Measurements from ENCODE around the gene TEX35. TPM values are rescaled to one million over a fixed set of nuclear protein-coding genes. Genes with fewer than 3 reads are reported as not detected.

Gene TEX35
- total and polyA plus RNA-seq, 4 donors, result not detected

DNA sequence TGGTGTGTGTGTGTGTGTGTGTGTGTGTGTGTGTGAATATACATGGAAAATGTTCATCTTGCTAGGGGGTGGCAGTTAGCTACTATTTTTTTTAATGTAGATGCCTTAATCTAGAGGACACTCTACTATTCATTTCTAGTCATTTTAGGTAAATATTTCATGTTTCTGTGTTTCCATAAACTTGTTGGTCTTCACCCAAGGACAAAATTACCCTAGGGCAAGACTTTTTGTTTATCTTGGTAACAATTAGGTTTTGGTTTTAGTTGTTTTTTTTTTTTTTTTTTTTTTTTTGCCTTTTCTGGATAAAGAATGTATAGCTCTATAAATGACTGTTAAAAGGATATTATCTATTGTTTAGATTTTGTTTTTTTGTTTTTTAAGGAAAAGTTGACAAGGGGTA, 48.3 kb upstream of the TEX35 start:
- DNase-seq (ENCODE audit: low spot score), result no peak
- Histone ChIP-seq H3K27me3 (ENCODE audit: control insufficient read depth in 4 of 4, insufficient read depth in 4 of 4, low read length in 3 of 4) (no peaks in the 10 kb centered on the region), H3K36me3 (ENCODE audit: control insufficient read depth in 4 of 4, insufficient read depth in 3 of 4, low read depth in 1 of 4, low read length in 3 of 4) (peaks cover 0 to 13% (median 5%) of the 10 kb centered on the region in 4 donors), H3K4me1 (ENCODE audit: control insufficient read depth in 4 of 4, insufficient read depth in 4 of 4, low read length in 3 of 4) (no peaks in the 10 kb centered on the region), H3K9ac (ENCODE audit: low read depth in 1 of 2, low read length in 2 of 2) (no peak overlapping the region), H3K9me3 (ENCODE audit: control insufficient read depth in 4 of 4, low read length in 3 of 4) (no peaks in the 10 kb centered on the region), H3K4me3 (ENCODE audit: low read depth in 1 of 3, low read length in 3 of 3) (no peak overlapping the region), H3K27ac (ENCODE audit: low read depth in 1 of 2, low read length in 2 of 2) (no peak overlapping the region)
- TF ChIP-seq, protein P1, sequence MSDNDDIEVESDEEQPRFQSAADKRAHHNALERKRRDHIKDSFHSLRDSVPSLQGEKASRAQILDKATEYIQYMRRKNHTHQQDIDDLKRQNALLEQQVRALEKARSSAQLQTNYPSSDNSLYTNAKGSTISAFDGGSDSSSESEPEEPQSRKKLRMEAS (IDR thresholded peaks at IDR 0.05), result no peak

DNA sequence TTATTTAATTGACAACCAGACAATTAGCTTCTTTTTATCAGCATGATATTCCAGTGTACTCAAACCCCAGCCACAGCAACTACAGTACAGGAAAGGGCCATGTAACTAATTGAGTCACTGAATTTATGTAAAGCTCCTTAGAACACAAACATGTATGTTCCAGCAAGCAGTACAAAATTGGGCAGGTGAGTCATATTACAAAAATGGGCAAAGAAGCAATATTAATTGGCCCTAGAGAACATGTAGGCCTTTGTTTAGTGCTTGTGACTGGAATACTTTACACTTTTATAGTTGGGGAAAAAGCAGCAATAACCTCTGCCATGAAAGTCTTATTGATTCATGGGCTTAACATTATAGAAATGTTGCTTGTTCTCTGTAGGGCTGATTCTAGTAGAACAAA, 47.9 kb upstream of the TEX35 start:
- H3K27me3 ChIP-seq (ENCODE audit: control insufficient read depth in 4 of 4, insufficient read depth in 4 of 4, low read length in 3 of 4), result no peaks in the 10 kb centered on the region
- DNase-seq (ENCODE audit: low spot score), result no peak
- H3K36me3 ChIP-seq (ENCODE audit: control insufficient read depth in 4 of 4, insufficient read depth in 3 of 4, low read depth in 1 of 4, low read length in 3 of 4), result peaks cover 0 to 13% (median 5%) of the 10 kb centered on the region in 4 donors
- TF ChIP-seq, protein P2, sequence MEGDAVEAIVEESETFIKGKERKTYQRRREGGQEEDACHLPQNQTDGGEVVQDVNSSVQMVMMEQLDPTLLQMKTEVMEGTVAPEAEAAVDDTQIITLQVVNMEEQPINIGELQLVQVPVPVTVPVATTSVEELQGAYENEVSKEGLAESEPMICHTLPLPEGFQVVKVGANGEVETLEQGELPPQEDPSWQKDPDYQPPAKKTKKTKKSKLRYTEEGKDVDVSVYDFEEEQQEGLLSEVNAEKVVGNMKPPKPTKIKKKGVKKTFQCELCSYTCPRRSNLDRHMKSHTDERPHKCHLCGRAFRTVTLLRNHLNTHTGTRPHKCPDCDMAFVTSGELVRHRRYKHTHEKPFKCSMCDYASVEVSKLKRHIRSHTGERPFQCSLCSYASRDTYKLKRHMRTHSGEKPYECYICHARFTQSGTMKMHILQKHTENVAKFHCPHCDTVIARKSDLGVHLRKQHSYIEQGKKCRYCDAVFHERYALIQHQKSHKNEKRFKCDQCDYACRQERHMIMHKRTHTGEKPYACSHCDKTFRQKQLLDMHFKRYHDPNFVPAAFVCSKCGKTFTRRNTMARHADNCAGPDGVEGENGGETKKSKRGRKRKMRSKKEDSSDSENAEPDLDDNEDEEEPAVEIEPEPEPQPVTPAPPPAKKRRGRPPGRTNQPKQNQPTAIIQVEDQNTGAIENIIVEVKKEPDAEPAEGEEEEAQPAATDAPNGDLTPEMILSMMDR (IDR thresholded peaks at IDR 0.05; ENCODE audit: low read depth, low read length, missing input control), result no peak
- TF ChIP-seq HNF4A (conservative IDR thresholded peaks at IDR 0.05) (no peak), JUND (IDR thresholded peaks at IDR 0.05) (no peak), HNF4G (IDR thresholded peaks at IDR 0.05) (no peak), NR2F2 (IDR thresholded peaks at IDR 0.05) (no peak), RAD21 (IDR thresholded peaks at IDR 0.05) (no peak)
- TF ChIP-seq, protein P3, sequence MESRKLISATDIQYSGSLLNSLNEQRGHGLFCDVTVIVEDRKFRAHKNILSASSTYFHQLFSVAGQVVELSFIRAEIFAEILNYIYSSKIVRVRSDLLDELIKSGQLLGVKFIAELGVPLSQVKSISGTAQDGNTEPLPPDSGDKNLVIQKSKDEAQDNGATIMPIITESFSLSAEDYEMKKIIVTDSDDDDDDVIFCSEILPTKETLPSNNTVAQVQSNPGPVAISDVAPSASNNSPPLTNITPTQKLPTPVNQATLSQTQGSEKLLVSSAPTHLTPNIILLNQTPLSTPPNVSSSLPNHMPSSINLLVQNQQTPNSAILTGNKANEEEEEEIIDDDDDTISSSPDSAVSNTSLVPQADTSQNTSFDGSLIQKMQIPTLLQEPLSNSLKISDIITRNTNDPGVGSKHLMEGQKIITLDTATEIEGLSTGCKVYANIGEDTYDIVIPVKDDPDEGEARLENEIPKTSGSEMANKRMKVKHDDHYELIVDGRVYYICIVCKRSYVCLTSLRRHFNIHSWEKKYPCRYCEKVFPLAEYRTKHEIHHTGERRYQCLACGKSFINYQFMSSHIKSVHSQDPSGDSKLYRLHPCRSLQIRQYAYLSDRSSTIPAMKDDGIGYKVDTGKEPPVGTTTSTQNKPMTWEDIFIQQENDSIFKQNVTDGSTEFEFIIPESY (IDR thresholded peaks at IDR 0.05), result no peak
- TF ChIP-seq, protein P4, sequence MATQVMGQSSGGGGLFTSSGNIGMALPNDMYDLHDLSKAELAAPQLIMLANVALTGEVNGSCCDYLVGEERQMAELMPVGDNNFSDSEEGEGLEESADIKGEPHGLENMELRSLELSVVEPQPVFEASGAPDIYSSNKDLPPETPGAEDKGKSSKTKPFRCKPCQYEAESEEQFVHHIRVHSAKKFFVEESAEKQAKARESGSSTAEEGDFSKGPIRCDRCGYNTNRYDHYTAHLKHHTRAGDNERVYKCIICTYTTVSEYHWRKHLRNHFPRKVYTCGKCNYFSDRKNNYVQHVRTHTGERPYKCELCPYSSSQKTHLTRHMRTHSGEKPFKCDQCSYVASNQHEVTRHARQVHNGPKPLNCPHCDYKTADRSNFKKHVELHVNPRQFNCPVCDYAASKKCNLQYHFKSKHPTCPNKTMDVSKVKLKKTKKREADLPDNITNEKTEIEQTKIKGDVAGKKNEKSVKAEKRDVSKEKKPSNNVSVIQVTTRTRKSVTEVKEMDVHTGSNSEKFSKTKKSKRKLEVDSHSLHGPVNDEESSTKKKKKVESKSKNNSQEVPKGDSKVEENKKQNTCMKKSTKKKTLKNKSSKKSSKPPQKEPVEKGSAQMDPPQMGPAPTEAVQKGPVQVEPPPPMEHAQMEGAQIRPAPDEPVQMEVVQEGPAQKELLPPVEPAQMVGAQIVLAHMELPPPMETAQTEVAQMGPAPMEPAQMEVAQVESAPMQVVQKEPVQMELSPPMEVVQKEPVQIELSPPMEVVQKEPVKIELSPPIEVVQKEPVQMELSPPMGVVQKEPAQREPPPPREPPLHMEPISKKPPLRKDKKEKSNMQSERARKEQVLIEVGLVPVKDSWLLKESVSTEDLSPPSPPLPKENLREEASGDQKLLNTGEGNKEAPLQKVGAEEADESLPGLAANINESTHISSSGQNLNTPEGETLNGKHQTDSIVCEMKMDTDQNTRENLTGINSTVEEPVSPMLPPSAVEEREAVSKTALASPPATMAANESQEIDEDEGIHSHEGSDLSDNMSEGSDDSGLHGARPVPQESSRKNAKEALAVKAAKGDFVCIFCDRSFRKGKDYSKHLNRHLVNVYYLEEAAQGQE (IDR thresholded peaks at IDR 0.05), result no peak
- H3K4me1 ChIP-seq (ENCODE audit: control insufficient read depth in 4 of 4, insufficient read depth in 4 of 4, low read length in 3 of 4), result no peaks in the 10 kb centered on the region
- H3K9ac ChIP-seq (ENCODE audit: low read depth in 1 of 2, low read length in 2 of 2), result no peak overlapping the region
- no peaks in the 10 kb centered on the region for H3K9me3 ChIP-seq (ENCODE audit: control insufficient read depth in 4 of 4, low read length in 3 of 4)
- no peak overlapping the region for H3K4me3 ChIP-seq (ENCODE audit: low read depth in 1 of 3, low read length in 3 of 3)
- H3K27ac ChIP-seq (ENCODE audit: low read depth in 1 of 2, low read length in 2 of 2), result no peak overlapping the region

DNA sequence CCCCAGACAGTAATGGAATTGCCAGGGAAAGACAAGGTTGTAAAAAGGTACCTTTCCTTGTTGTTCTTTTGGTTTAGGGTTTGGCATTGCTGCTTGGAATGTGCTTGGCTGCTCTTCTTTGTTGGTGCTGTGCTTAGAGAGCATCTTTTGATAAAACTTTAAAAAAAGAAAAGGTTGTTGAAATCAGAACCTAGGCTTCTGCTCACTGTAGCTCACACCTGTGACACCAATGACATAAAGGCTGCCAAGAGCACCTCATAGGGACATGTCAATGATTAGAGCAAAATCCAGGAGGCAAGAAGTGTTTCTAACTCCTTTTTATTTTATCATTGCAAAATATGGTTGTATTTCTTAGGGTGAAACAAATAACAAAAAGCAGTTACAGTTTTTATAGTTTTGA, 45.1 kb upstream of the TEX35 start:
- DNase-seq (ENCODE audit: low spot score), result no peak
- H3K9me3 ChIP-seq (ENCODE audit: control insufficient read depth in 4 of 4, low read length in 3 of 4), result no peaks in the 10 kb centered on the region
- no peaks in the 10 kb centered on the region for H3K27me3 ChIP-seq (ENCODE audit: control insufficient read depth in 4 of 4, insufficient read depth in 4 of 4, low read length in 3 of 4)
- no peak overlapping the region for H3K9ac ChIP-seq (ENCODE audit: low read depth in 1 of 2, low read length in 2 of 2)
- peaks cover 0 to 13% (median 9%) of the 10 kb centered on the region in 4 donors for H3K36me3 ChIP-seq (ENCODE audit: control insufficient read depth in 4 of 4, insufficient read depth in 3 of 4, low read depth in 1 of 4, low read length in 3 of 4)
- TF ChIP-seq EGR1 (IDR thresholded peaks at IDR 0.05; ENCODE audit: low read depth in 2 of 2) (no peak), HNF4A (conservative IDR thresholded peaks at IDR 0.05) (no peak), GABPA (IDR thresholded peaks at IDR 0.05 in 1 of 2, conservative IDR thresholded peaks at IDR 0.05 in 1 of 2) (no peak), RXRA (IDR thresholded peaks at IDR 0.05) (no peak), FOXA2 (IDR thresholded peaks at IDR 0.05) (no peak), YY1 (IDR thresholded peaks at IDR 0.05) (no peak), TAF1 (conservative IDR thresholded peaks at IDR 0.05) (no peak)
- TF ChIP-seq, protein P2 (IDR thresholded peaks at IDR 0.05; ENCODE audit: low read depth, low read length, missing input control), result no peak
- TF ChIP-seq, protein P5, sequence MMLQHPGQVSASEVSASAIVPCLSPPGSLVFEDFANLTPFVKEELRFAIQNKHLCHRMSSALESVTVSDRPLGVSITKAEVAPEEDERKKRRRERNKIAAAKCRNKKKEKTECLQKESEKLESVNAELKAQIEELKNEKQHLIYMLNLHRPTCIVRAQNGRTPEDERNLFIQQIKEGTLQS (IDR thresholded peaks at IDR 0.05), result no peak
- TF ChIP-seq, protein P3 (IDR thresholded peaks at IDR 0.05), result no peak
- H3K27ac ChIP-seq (ENCODE audit: low read depth in 1 of 2, low read length in 2 of 2), result no peak overlapping the region
- H3K4me1 ChIP-seq (ENCODE audit: control insufficient read depth in 4 of 4, insufficient read depth in 4 of 4, low read length in 3 of 4), result no peaks in the 10 kb centered on the region
- no peak overlapping the region for H3K4me3 ChIP-seq (ENCODE audit: low read depth in 1 of 3, low read length in 3 of 3)
